Right lobe of liver (tissue), 6 donors: Measurements from ENCODE around the gene MUC6. TPM values are rescaled to one million over a fixed set of nuclear protein-coding genes. Genes with fewer than 3 reads are reported as not detected.
A peak's percentile ranks its signal among the peaks of the same experiment; 100 is the strongest.
"Not testable (repeated sequence)": the region's sequence is repeated elsewhere in the genome, so short reads cannot be mapped to it uniquely, and the experiment has no call there.

Experiments used
- ATAC-seq, 4 donors: fragments of 200-7000 bp; cut with Tn5 transposase; one replicate each; pipeline ENCODE4 v1.9.1; 2020; ENCODE audit warnings: mild to moderate bottlenecking in 4 of 4, moderate library complexity in 4 of 4
- DNase-seq, 3 donors: peaks; one replicate each; pipeline ENCODE4 v3.0.0-alpha.2; 2020
- H3K27ac ChIP-seq, 3 donors: fragments of 200-600 bp; one replicate each; pipeline ENCODE4 v1.8.0; 2022
- H3K27me3 ChIP-seq, 2 donors: fragments of 200-600 bp; one replicate each; pipeline ENCODE4 v1.8.0; 2022
- H3K36me3 ChIP-seq, 4 donors: fragments of 200-600 bp; sonication (generic) in 1 of 4; one replicate each; pipeline versions ENCODE4 v1.5.1 to v1.8.0; 2017 to 2022; ENCODE audit warnings: control low read depth in 1 of 4
- H3K4me1 ChIP-seq, 4 donors: fragments of 200-600 bp; sonication (generic) in 1 of 4; one replicate each; pipeline versions ENCODE4 v1.5.1 to v1.8.0; 2017 to 2022; ENCODE audit warnings: control low read depth in 1 of 4
- H3K4me3 ChIP-seq, 3 donors: fragments of 200-600 bp; one replicate each; pipeline ENCODE4 v1.8.0; 2022
- H3K9me3 ChIP-seq, 4 donors: fragments of 200-600 bp; sonication (generic) in 1 of 4; one replicate each; pipeline versions ENCODE4 v1.5.1 to v1.8.0; 2017 to 2022; ENCODE audit warnings: control low read depth in 1 of 4
- POLR2A ChIP-seq: fragments of 450-650 bp; IDR thresholded peaks from one replicate; pipeline ENCODE4 v1.6.1; 2017; ENCODE audit warnings: antibody characterized with exemption, mild to moderate bottlenecking
- WGBS: methylation state at CpG from one replicate; pipeline ENCODE4 v1.1.6; 2018; ENCODE audit warnings: low coverage, low lambda C conversion rate; ENCODE audit not compliant: insufficient coverage; ENCODE audit errors: missing lambda C conversion rate; 5-methylcytosine and 5-hydroxymethylcytosine counted together
- intact Hi-C, 2 donors: fragments of 100-400 bp; cut with DNase I; formaldehyde crosslinking; loops; one replicate each; pipeline versions ENCODE4 v1.11.2 to v1.14.1; 2022
- total RNA-seq, 6 experiments: library from RNA; depleted of rRNA in 2 of 6; stranded (reverse); fragments of >200 nt in 2 of 6; fragmentation: NEBNext Ultra II Directional in 3 of 6; extraction: Animal tissue kit (Norgen Biotek cat#: 25700) in 3 of 6; gene quantifications; one replicate each; pipeline versions ENCODE4 v1.1.0 to v1.2.4, GENCODE V29; 2016 to 2023
- TF ChIP-seq, protein P1 (sequence below), 4 donors: fragments of 200-600 bp in 3 of 4; fragments of 450-650 bp in 1 of 4; IDR thresholded peaks; one replicate each; pipeline versions ENCODE4 v1.5.1 to v1.8.0; 2016 to 2022; ENCODE audit warnings: antibody characterized with exemption in 4 of 4, mild to moderate bottlenecking in 2 of 4
- donor health status: DM: no; HTN: yes; CAD: no.
- donor health status: DM: no; HTN: no; CAD: no.
- donor health status: DM: no; HTN: no; CAD: no.
- donor health status: DM: no; HTN: yes; CAD: no.
- donor health status: DM: no; HTN: yes; CAD: no.

MUC6 gene
- total RNA-seq, 6 experiments from 2014 or later = 0.31 to 2.1 (median 0.72) TPM

DNA sequence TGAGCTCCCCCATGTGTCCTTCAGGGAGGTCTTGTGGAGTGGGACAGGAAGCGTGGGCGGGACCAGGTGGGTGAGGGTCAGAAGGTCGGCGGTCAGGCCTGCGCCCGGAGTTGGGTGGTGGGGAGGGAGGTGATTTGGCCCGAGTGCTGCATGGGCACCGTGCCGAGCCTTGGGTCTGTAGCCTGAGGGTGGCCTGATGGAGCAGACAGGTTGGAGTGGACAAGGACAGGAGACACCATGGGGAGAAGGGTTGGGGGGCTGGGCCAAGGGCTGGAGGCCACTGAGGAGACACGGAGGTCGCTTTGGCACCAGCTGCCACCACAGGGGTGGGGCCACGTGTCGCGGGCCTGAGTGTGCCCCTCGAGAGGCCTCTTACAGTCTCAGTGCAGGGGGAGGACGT is 57.7 kb downstream of the MUC6 start:
- TF ChIP-seq, protein P1, sequence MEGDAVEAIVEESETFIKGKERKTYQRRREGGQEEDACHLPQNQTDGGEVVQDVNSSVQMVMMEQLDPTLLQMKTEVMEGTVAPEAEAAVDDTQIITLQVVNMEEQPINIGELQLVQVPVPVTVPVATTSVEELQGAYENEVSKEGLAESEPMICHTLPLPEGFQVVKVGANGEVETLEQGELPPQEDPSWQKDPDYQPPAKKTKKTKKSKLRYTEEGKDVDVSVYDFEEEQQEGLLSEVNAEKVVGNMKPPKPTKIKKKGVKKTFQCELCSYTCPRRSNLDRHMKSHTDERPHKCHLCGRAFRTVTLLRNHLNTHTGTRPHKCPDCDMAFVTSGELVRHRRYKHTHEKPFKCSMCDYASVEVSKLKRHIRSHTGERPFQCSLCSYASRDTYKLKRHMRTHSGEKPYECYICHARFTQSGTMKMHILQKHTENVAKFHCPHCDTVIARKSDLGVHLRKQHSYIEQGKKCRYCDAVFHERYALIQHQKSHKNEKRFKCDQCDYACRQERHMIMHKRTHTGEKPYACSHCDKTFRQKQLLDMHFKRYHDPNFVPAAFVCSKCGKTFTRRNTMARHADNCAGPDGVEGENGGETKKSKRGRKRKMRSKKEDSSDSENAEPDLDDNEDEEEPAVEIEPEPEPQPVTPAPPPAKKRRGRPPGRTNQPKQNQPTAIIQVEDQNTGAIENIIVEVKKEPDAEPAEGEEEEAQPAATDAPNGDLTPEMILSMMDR (IDR thresholded peaks at IDR 0.05) = no peak
- TF ChIP-seq POLR2A = no peak
- ATAC-seq = peak in 1 of 4 donors; percentile 10
- no peak for DNase-seq
- no peaks in the 10 kb centered on the region for H3K27me3 ChIP-seq
- H3K36me3 ChIP-seq = peaks cover 0 to 58% (median 5%) of the 10 kb centered on the region in 4 donors
- no peaks in the 10 kb centered on the region for H3K4me1 ChIP-seq
- no peaks in the 10 kb centered on the region for H3K9me3 ChIP-seq
- H3K4me3 ChIP-seq = no peak overlapping the region
- intact Hi-C loops = no loop called here
- WGBS = 54% methylated on average over 9 of the region's 16 CpGs
- H3K27ac ChIP-seq = no peak overlapping the region

- no peaks in the 10 kb centered on the region for H3K9me3 ChIP-seq
- H3K27me3 ChIP-seq = no peaks in the 10 kb centered on the region
- no peak for TF ChIP-seq POLR2A
- TF ChIP-seq, protein P1 (IDR thresholded peaks at IDR 0.05) = no peak
- H3K4me3 ChIP-seq = no peak overlapping the region
- 95% methylated on average over 3 of the region's 28 CpGs for WGBS
- DNase-seq (no peak), ATAC-seq (peak; percentile 33 to 45 (median 39))
- intact Hi-C loops = no loop called here
- H3K36me3 ChIP-seq = peaks cover 0 to 62% (median 6%) of the 10 kb centered on the region in 4 donors
- no peaks in the 10 kb centered on the region for H3K4me1 ChIP-seq
- no peak overlapping the region for H3K27ac ChIP-seq
These were observed 58.4 kb downstream of the MUC6 start for GRCh38 chr11:977830-978720.

GRCh38 chr11:976431-977160 is 59.9 kb downstream of the MUC6 start:
- intact Hi-C loops = no loop called here
- ATAC-seq (peak in 1 of 4 donors; percentile 6), DNase-seq (no peak)
- 91% methylated on average over 4 of the region's 26 CpGs for WGBS
- H3K4me3 ChIP-seq = no peak overlapping the region
- H3K27ac ChIP-seq = no peak overlapping the region
- no peaks in the 10 kb centered on the region for H3K27me3 ChIP-seq
- TF ChIP-seq, protein P1 (IDR thresholded peaks at IDR 0.05) = no peak
- no peak for TF ChIP-seq POLR2A
- no peaks in the 10 kb centered on the region for H3K9me3 ChIP-seq
- peaks cover 4 to 68% (median 9%) of the 10 kb centered on the region in 4 donors for H3K36me3 ChIP-seq
- no peaks in the 10 kb centered on the region for H3K4me1 ChIP-seq

- no peaks in the 10 kb centered on the region for H3K27me3 ChIP-seq
- H3K27ac ChIP-seq = no peak overlapping the region
- peaks cover 4 to 60% (median 10%) of the 10 kb centered on the region in 4 donors for H3K36me3 ChIP-seq
- peak; percentile 7 to 37 (median 32) for ATAC-seq
- H3K4me1 ChIP-seq = no peaks in the 10 kb centered on the region
- no peak overlapping the region for H3K4me3 ChIP-seq
- intact Hi-C loops = no loop called here
- no peak for DNase-seq
- no CpG with 5 or more reads among the region's 15 CpGs for WGBS
- no peaks in the 10 kb centered on the region for H3K9me3 ChIP-seq
- TF ChIP-seq, protein P1 (IDR thresholded peaks at IDR 0.05) = peak; percentile 8 to 23 (median 14)
- no peak for TF ChIP-seq POLR2A
These were observed 60.7 kb downstream of the MUC6 start for GRCh38 chr11:975827-976226.

DNA sequence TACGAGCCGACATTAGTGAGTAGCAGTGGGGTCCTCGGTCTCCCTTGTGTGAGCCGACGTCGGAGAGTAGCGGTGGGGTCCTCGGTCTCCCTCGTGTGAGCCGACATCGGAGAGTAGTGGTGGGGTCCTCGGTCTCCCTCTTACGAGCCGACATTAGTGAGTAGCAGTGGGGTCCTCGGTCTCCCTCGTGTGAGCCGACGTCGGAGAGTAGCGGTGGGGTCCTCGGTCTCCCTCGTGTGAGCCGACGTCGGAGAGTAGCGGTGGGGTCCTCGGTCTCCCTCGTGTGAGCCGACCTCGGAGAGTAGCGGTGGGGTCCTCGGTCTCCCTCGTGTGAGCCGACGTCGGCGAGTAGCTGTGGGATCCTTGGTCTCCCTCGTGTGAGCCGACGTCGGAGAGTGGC is 61.1 kb downstream of the MUC6 start:
- H3K36me3 ChIP-seq = peaks cover 4 to 64% (median 12%) of the 10 kb centered on the region in 4 donors
- H3K27ac ChIP-seq, DNase-seq, ATAC-seq, H3K4me3 ChIP-seq, intact Hi-C loops, H3K4me1 ChIP-seq, H3K27me3 ChIP-seq, H3K9me3 ChIP-seq: not testable (repeated sequence)
- WGBS = 88% methylated on average over 7 of the region's 41 CpGs
